NCI-H2029 treated with DMSO at 0.1 percent for 48 hours (cell line): ENCODE data around the gene GSG1L2.

Experiments
- DNase-seq: peaks from one replicate; lab custom pipeline; 2025; lab: John Stamatoyannopoulos, UW

GSG1L2 gene

GRCh38 chr17:9821921-9822320 is at the start of gene GSG1L2:
Gene GSG1L2, minus strand, starts transcription at chr17:9822079. Its CDS starts 8 bp downstream, at chr17:9822071.
- no peak for DNase-seq

DNA sequence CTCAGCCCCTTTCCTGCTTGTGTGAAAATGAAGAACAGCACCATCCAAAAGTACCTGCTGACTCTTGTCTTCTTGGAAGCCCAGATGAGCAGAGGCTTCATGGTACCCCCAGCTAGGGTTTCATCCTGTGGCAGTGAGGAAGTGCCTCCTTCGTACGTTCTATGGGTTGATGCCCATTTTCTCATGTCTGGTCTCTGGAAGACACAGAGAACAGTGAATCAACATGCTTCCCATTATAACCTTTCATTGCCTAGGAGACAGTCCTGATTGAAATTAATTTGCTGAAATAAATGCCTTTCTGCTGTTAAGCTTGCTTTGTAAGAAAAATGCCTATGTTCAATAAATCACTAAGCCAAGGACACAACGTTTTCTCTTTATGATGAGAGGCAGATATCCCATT is 46.7 kb upstream of the GSG1L2 start:
- no peak for DNase-seq

GRCh38 chr17:9865586-9865985 is 43.7 kb upstream of the GSG1L2 start:
- DNase-seq: no peak

- no peak for DNase-seq
These were observed 41.1 kb upstream of the GSG1L2 start for GRCh38 chr17:9862949-9863348.

- DNase-seq: no peak
These were observed 40.3 kb upstream of the GSG1L2 start for GRCh38 chr17:9862220-9862619.

DNA sequence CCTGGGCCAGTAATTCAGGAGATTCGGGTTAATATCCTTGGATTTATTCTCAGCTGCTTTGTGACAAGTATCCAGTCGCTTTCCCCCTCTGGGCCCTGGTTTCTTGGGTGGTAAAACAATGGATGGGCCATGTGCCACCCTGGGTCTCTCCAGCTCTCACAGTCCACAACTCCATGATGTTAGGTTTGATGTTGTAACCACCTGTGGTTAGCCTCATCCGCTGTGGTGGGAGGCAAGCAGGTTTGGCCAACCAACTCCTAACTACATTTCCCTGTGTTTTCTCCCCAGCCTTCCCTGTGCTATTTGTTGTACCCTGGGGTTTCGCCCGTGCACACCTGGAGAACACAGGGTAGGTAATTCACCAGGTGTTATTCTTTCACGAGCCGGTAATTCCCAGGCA is 39.0 kb upstream of the GSG1L2 start:
- DNase-seq: no peak

GRCh38 chr17:9859781-9860180 is 37.9 kb upstream of the GSG1L2 start:
- DNase-seq: no peak

DNA sequence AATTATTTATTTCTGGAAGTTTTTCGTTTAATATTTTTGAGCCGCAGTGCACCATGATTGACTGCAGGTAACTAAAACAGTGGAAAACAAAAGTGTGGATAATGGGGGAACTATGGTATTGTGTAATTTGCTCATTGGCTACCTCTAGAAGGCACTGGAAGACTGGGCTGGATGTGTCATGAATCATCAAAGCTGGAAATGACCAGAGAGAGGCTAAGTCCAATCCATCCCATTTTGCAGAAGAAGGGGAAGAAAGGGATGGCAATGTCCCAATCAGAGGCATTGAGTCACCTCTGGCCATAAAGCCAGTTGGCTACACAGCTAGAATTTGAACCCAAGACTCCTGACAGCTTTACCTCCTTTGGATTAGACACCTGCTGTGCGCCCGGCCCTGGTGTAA is 33.2 kb upstream of the GSG1L2 start:
- DNase-seq: no peak

DNA sequence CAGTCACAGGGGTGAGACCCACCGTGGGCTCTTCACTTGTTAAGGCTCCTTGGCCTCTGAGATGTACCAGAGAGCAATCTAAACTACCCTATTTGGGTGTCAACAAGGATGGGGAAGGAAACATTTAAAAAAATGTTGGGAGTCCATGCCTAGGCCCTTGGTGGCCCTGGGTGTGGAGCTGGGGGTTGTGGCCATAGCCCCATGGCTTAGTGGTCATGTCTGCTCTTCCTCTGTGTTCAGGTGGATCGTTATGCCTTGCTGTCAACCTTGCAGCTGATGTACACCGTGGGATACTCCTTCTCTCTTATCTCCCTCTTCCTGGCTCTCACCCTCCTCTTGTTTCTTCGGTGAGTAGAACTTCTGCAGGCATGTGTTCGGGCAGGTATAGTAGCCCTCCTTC is 32.4 kb upstream of the GSG1L2 start:
- no peak for DNase-seq

DNA sequence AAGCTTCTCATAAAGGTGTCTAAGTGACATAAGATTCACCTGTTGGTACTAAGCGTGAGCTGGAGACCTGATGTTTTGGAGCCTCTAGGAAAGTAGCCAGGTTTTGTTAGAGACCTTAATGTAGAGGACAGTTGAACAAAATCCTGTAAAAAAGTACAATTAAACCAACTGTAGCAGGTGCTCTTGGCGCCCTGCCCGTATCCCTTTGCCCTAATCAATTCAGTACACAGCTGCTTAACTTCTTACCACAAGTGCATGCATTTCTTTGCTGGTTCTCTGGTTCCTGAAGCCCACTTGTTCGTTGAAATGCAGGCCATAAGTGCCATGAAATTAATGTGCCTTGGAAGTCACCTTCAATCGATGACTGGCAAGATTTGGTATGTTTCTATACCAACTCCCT is 28.3 kb upstream of the GSG1L2 start:
- DNase-seq: no peak

- no peak for DNase-seq
These were observed 23.4 kb upstream of the GSG1L2 start for GRCh38 chr17:9845306-9845705.

DNA sequence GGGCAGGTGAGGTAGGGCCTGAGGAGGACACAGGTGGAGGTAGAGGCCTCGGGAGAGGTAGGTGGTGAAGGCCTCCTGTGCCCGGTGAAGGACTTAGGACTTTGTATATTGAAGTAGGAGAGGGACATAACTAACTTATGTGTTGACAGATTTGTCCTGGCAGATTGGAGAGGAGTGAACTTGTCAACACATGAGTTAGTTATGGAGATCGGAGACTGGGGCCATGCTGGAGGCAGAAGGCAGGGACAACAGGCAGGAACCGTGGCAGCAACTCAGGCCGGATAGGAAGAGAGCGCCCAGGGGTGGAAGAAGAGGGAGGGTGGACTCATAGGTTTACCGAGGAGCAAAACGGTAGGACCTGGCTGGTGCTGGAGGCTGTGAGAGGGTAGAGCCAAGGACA is 22.3 kb upstream of the GSG1L2 start:
- DNase-seq: no peak

DNA sequence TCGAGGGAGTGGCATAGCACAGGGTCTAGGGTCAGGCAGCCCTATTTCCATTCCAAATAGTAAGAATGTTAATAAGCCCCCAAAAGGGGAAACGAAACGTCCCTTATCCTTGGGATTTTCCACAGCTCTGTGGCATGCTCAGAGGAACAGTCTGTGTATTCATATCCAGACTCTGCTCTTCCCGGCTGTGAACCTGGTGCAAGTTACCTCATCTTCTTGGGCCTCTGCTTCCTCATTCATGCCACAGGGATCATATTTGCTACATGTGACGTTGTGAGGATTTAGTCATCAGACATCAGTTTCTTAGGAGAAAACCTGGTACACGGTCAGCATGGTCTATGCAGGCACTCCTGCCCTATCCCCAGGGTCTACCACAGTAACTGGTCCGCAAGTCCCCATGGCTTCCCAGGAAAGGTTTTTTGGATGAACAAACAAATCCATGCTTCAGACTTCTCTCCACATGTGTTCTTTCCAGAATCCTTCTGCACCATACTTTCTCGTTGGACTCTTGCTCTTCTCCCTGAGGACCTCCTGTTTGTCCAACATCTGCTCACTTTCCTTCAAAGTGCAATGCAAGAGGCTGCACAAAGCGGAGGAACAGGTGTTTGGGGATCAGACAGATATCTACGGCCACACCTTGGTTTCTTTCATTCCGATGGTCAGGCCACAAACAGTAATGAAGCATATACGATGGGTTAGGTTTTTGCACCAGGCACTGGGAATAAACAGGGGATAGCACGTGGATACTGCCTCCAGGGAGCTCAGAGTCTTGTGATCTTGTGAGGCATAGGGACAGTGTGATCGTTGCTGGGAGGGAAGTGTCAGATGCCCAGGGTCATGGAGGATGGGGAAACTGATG is 21.5 kb upstream of the GSG1L2 start:
- DNase-seq: no peak

DNA sequence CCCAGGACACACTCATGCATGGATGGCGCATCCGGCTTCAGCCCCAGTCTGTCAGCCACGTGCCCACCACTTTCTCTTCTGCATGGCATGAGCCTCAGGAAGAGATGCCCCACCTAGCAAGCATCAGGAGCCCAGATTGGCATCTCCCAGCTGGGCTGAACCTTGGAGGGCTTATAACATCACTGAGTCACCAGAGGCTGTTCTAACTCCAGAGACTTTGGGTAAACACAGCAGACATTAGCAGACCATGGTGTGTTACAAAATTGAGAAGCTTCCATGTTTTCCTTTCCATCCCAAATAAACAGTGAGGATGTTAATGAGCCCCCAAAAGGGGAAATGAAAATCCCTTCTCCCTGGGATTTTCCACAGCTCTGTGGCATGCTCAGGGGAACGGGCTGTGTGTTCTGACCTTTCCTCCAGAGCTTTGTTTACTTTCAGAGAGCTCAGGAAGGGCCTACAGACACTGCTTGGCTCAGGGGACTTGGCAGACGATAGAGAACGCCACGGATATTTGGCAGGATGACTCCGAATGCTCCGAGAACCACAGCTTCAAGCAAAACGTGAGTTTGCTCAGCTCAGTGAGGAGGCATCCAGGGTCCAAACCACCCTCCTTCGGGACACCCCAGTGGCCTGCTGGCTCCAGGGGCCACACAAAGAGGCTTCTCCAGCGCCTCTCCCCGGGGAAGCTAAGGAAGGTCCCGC is 20.3 kb upstream of the GSG1L2 start:
- DNase-seq: no peak

DNA sequence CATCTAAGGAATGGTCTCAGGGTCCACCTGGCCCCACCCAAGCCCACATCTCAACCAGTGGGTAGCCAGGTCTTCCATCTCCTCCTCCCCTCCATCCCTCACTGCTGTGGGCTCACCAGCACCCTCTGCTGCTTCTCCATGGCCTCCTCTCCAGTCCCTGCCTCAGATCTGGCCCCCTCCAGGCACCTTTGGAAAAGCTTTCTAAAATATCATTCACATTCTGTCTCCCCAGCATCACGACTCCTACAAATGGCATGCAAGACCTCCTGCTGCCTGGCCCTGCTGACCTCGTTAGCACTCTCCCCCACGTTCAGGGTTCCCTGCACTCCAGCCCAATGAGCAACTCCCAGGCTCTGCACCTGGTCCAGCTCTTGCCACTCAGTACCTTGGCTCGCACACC is 17.6 kb upstream of the GSG1L2 start:
- DNase-seq: no peak

DNA sequence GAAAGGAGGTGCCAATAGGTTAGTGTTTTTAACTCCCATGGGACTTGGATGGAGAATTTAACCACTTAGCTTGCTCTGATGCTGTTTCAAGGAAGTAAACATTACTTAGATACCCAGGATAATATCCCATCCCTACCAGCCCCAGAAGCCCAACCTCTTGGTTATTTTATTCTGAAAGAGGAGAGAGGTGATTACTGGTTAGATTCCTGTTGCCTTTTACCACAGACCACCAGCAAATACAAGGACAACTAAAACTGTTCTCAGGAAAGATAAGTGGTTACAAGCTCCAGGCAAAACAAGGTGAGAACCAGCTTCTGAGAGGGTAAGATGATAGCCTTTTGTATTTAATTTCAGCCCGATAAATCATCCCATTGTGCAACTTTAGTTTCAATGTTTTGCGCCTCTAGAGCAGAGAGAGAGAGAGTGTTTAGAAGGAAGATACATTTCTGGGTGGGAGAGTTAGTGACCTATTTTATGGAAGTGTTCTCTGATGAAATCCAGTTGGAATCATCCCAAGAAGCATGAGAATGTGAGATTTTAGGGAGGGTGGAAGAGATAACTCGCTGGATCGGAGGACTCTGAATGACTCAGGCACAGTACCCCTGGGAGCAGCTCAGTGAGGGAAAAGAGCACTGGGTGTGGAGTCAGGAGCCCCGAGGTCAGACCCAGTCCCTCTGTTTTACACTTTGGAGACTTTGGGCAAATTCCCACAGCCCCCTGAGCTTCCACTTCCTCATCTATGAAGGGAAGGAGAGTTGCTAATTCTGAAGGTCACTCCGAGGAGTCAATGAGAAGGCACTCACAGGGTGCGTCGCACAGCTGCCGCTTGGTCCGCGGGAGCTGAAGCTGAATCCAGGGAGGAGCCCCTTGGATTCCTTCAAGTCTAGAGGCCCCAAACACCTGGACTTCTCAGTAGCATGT is 15.9 kb upstream of the GSG1L2 start:
- DNase-seq: no peak

- DNase-seq: no peak
These were observed 12.0 kb upstream of the GSG1L2 start for GRCh38 chr17:9833922-9834321.

GRCh38 chr17:9830711-9831110 is 8.8 kb upstream of the GSG1L2 start:
- DNase-seq: no peak

DNA sequence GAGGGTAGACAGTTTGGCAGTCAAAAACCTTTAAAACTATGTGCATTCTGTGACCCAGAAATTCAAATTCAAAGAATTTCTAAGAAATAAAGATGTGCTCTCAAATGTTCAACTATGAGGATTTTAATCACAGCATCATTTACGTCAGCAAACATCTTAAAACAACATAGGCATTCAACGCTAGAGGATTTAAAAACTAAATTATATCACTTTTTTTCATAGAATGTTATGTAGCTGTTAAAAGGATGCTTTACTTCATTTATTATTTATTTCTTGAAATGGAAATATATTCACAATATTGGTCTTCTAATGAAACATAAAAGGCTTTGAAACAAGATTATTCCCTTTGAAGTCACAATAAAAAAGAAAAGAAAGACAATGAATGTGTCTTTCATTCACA is 7.5 kb upstream of the GSG1L2 start:
- no peak for DNase-seq

GRCh38 chr17:9828296-9829295 is 6.7 kb upstream of the GSG1L2 start:
- no peak for DNase-seq

DNA sequence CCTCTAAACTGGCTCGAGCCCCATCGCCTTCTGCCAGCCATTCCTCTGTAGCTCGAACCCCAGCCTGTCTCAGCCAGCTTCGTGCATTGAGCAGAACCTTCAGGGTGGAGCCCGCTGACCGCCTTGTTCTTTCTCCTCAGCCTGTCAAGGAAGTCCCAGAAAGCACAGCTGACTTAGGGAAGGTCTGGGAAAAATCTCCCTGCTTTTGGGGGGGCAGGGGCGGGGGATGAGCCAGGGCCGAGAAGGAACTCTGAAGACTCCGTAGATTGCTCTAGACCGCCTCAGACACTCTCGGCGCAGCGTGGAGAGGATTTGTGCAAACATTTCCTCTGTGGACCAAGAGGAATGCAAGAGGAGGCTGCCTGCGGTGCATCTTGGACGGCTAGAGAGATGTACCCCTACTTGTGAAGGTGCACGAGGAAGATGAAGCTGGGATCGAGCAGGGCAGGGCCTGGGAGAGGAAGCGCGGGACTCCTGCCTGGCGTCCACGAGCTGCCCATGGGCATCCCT is 3.8 kb upstream of the GSG1L2 start, which contains the start of gene GLP2R:
Gene GLP2R (plus strand): TSS at position 284 of the 510 bp plus-strand sequence. CDS start 140 bp downstream, at position 424.
- DNase-seq: no peak
